H9 (cell line): ENCODE measurements around the gene ICE1. TPM values are rescaled to one million over a fixed set of nuclear protein-coding genes. Genes with fewer than 3 reads are reported as not detected.

ENCODE experiments used
- DNase-seq: peaks from one replicate; pipeline ENCODE4 v3.0.0-alpha.2; 2017
- H2AFZ ChIP-seq: one replicate; pipeline ENCODE4 v1.6.1; 2013; ENCODE audit warnings: mild to moderate bottlenecking, low read length, control low read depth, moderate library complexity
- H2AK5ac ChIP-seq: 2 replicates; pipeline ENCODE4 v1.6.1; 2013; ENCODE audit warnings: low read length, control low read depth, mixed read lengths; ENCODE audit not compliant: insufficient read length
- H2BK120ac ChIP-seq: one replicate; pipeline ENCODE4 v1.6.1; 2013; ENCODE audit warnings: low read depth, mild to moderate bottlenecking, low read length, control low read depth, inconsistent platforms; ENCODE audit not compliant: poor library complexity, severe bottlenecking
- H2BK12ac ChIP-seq: 2 replicates; pipeline ENCODE4 v1.6.1; 2013; ENCODE audit warnings: low read length, control low read depth, mixed read lengths, low read depth; ENCODE audit not compliant: insufficient read length
- H2BK15ac ChIP-seq: 2 replicates; pipeline ENCODE4 v1.6.1; 2013; ENCODE audit warnings: low read depth, low read length, control low read depth
- H2BK20ac ChIP-seq: one replicate; pipeline ENCODE4 v1.6.1; 2013; ENCODE audit warnings: low read depth, mild to moderate bottlenecking, low read length, control low read depth, inconsistent platforms; ENCODE audit not compliant: poor library complexity, severe bottlenecking
- H2BK5ac ChIP-seq: 2 replicates; pipeline ENCODE4 v1.6.1; 2013; ENCODE audit warnings: low read length, control low read depth, mixed read lengths; ENCODE audit not compliant: insufficient read length
- H3K14ac ChIP-seq: 2 replicates; pipeline ENCODE4 v1.6.1; 2013; ENCODE audit warnings: low read length, control low read depth; ENCODE audit not compliant: insufficient read depth
- H3K18ac ChIP-seq: 2 replicates; pipeline ENCODE4 v1.6.1; 2013; ENCODE audit warnings: low read depth, mild to moderate bottlenecking, mixed read lengths, low read length, control low read depth; ENCODE audit not compliant: insufficient read length
- H3K23ac ChIP-seq: 2 replicates; pipeline ENCODE4 v1.6.1; 2013; ENCODE audit warnings: low read length, control low read depth, mixed read lengths, low read depth; ENCODE audit not compliant: insufficient read length
- H3K23me2 ChIP-seq: 2 replicates; pipeline ENCODE4 v1.6.1; 2013; ENCODE audit warnings: low read depth, mild to moderate bottlenecking, mixed read lengths, low read length, control low read depth; ENCODE audit not compliant: insufficient read length, poor library complexity, severe bottlenecking
- H3K27ac ChIP-seq: 2 replicates; pipeline ENCODE4 v1.5.1; 2013; ENCODE audit warnings: low read length, control low read depth, mixed read lengths, low read depth; ENCODE audit not compliant: insufficient read length
- H3K27me3 ChIP-seq: 2 replicates; pipeline ENCODE4 v1.6.1; 2013; ENCODE audit warnings: low read length, control low read depth, inconsistent platforms; ENCODE audit not compliant: insufficient read depth
- H3K4ac ChIP-seq: 2 replicates; pipeline ENCODE4 v1.6.1; 2013; ENCODE audit warnings: low read depth, mild to moderate bottlenecking, control low read depth, inconsistent platforms, low read length, moderate library complexity
- H3K4me1 ChIP-seq: 2 replicates; pipeline ENCODE4 v1.6.1; 2013; ENCODE audit warnings: low read length, control low read depth, inconsistent platforms; ENCODE audit not compliant: insufficient read depth
- H3K4me2 ChIP-seq: 2 replicates; pipeline ENCODE4 v1.6.1; 2013; ENCODE audit warnings: low read length, control low read depth, mixed read lengths; ENCODE audit not compliant: insufficient read length, insufficient read depth
- H3K56ac ChIP-seq: 2 replicates; pipeline ENCODE4 v1.6.1; 2013; ENCODE audit warnings: low read depth, mild to moderate bottlenecking, mixed read lengths, low read length, control low read depth; ENCODE audit not compliant: insufficient read length
- H3K79me1 ChIP-seq: 2 replicates; pipeline ENCODE4 v1.6.1; 2013; ENCODE audit warnings: low read depth, mild to moderate bottlenecking, moderate library complexity, low read length, control low read depth, inconsistent platforms; ENCODE audit not compliant: insufficient read depth, poor library complexity, severe bottlenecking
- H3K79me2 ChIP-seq: 2 replicates; pipeline ENCODE4 v1.6.1; 2013; ENCODE audit warnings: low read length, control low read depth, inconsistent platforms; ENCODE audit not compliant: insufficient read depth
- H3K9ac ChIP-seq: 2 replicates; pipeline ENCODE4 v1.6.1; 2013; ENCODE audit warnings: low read length, control low read depth, mixed read lengths; ENCODE audit not compliant: insufficient read length; ENCODE audit errors: extremely low read depth
- H3K9me3 ChIP-seq: one replicate; pipeline ENCODE4 v1.6.1; 2013; ENCODE audit warnings: low read depth, low read length, inconsistent platforms; ENCODE audit not compliant: control insufficient read depth
- H3T11ph ChIP-seq: one replicate; pipeline ENCODE4 v1.6.1; 2013; ENCODE audit warnings: mild to moderate bottlenecking, low read length, control low read depth, inconsistent platforms
- H4K20me1 ChIP-seq: one replicate; pipeline ENCODE4 v1.6.1; 2013; ENCODE audit not compliant: control insufficient read depth, insufficient read length, insufficient read depth
- H4K5ac ChIP-seq: 2 replicates; pipeline ENCODE4 v1.6.1; 2013; ENCODE audit warnings: low read depth, mild to moderate bottlenecking, mixed read lengths, low read length, control low read depth; ENCODE audit not compliant: insufficient read length
- H4K8ac ChIP-seq: replicated peaks from 2 replicates; pipeline ENCODE4 v1.6.1; 2013; ENCODE audit warnings: low read length, control low read depth, mixed read lengths, low read depth; ENCODE audit not compliant: insufficient read length
- H4K91ac ChIP-seq: 2 replicates; pipeline ENCODE4 v1.6.1; 2013; ENCODE audit warnings: low read depth, mild to moderate bottlenecking, moderate library complexity, mixed read lengths, low read length, control low read depth; ENCODE audit not compliant: insufficient read length
- H3K27ac Mint-ChIP-seq, 3 experiments: 2 replicates in 2 of 3; 3 replicates in 1 of 3; pipeline ENCODE4 v1.8.0; 2020 to 2021; ENCODE audit warnings: mixed read lengths in 3 of 3, mild to moderate bottlenecking in 1 of 3, moderate library complexity in 1 of 3
- H3K27me3 Mint-ChIP-seq: 2 replicates; pipeline ENCODE4 v1.8.0; 2021; ENCODE audit warnings: low read depth, mild to moderate bottlenecking, moderate library complexity, mixed read lengths
- H3K36me3 Mint-ChIP-seq, 3 experiments: 2 replicates in 2 of 3; 3 replicates in 1 of 3; pipeline ENCODE4 v1.8.0; 2020 to 2021; ENCODE audit warnings: low read depth in 3 of 3, mixed read lengths in 3 of 3; ENCODE audit not compliant: insufficient read depth in 1 of 3
- H3K4me1 Mint-ChIP-seq, 2 experiments: 2 replicates each; pipeline ENCODE4 v1.8.0; 2020; ENCODE audit warnings: mixed read lengths in 2 of 2
- H3K4me3 Mint-ChIP-seq, 2 experiments: 2 replicates in 1 of 2; 3 replicates in 1 of 2; pipeline ENCODE4 v1.8.0; 2020 to 2021; ENCODE audit warnings: mild to moderate bottlenecking in 2 of 2, mixed read lengths in 2 of 2, moderate library complexity in 1 of 2
- H3K9me3 Mint-ChIP-seq, 2 experiments: 2 replicates in 1 of 2; 3 replicates in 1 of 2; pipeline ENCODE4 v1.8.0; 2020; ENCODE audit warnings: mild to moderate bottlenecking in 2 of 2, mixed read lengths in 2 of 2, moderate library complexity in 1 of 2
- CTCF ChIP-seq: fragments of 200-600 bp; sonication (generic); conservative IDR thresholded peaks from 3 replicates; pipeline ENCODE4 v1.8.0; 2021; ENCODE audit warnings: antibody characterized with exemption, mild to moderate bottlenecking
- WGBS: extraction: QIAGEN DNeasy Blood & Tissue Kit; methylation state at CpG from one replicate; pipeline ENCODE4 v1.1.7; 2013; ENCODE audit warnings: missing lambda C conversion rate, low lambda C conversion rate, mixed read lengths; ENCODE audit not compliant: insufficient read length; ENCODE audit errors: extremely low coverage; 5-methylcytosine and 5-hydroxymethylcytosine counted together
- total RNA-seq: library from RNA; stranded (reverse); gene quantifications from 2 replicates; pipeline ENCODE4 v1.2.1, GENCODE V29; 2021

ICE1 gene
- total RNA-seq, 1 experiment from 2014 or later = 45.1 TPM

- H4K8ac ChIP-seq = no peak overlapping the region
- no peak overlapping the region for H2AFZ ChIP-seq
- H3K23ac ChIP-seq = no peak overlapping the region
- DNase-seq = no peak
- TF ChIP-seq CTCF = no peak
- no CpG with 5 or more reads among the region's 3 CpGs for WGBS
- no peaks in the 10 kb centered on the region for H3K79me1 ChIP-seq
- no peak overlapping the region for H4K5ac ChIP-seq
- no peaks in the 10 kb centered on the region for H3K9me3 ChIP-seq
- no peak overlapping the region for H3K27ac ChIP-seq
- no peak overlapping the region for H3K4ac ChIP-seq
- no peak overlapping the region for H3K4me3 Mint-ChIP-seq
- peaks cover 1% of the 10 kb centered on the region; the same call in 1 of the 2 replicates for H3K79me2 ChIP-seq
- no peaks in the 10 kb centered on the region for H4K20me1 ChIP-seq
- no peak overlapping the region for H2BK15ac ChIP-seq
- no peak overlapping the region for H3K56ac ChIP-seq
- no peak overlapping the region for H2BK5ac ChIP-seq
- H3K27ac Mint-ChIP-seq = no peak overlapping the region; a peak in 1 of 7 replicates
- no peak overlapping the region for H2AK5ac ChIP-seq
- peaks cover 6% of the 10 kb centered on the region; the same call in 1 of the 2 replicates for H3K4me1 ChIP-seq
- H2BK20ac ChIP-seq = no peak overlapping the region
- peaks cover 0 to 5% (median 0%) of the 10 kb centered on the region in 3 experiments; a peak in 2 of 7 replicates for H3K36me3 Mint-ChIP-seq
- no peak overlapping the region for H4K91ac ChIP-seq
- H3K4me2 ChIP-seq = no peak overlapping the region
- H3T11ph ChIP-seq = no peak overlapping the region
- H3K9me3 Mint-ChIP-seq = peaks cover 0 to 2% of the 10 kb centered on the region in 2 experiments; a peak in 2 of 5 replicates
- H3K27me3 ChIP-seq = no peaks in the 10 kb centered on the region
- no peak overlapping the region for H3K9ac ChIP-seq
- H3K18ac ChIP-seq = no peak overlapping the region
- H3K23me2 ChIP-seq = peaks cover 8% of the 10 kb centered on the region
- H2BK120ac ChIP-seq = no peak overlapping the region
- H3K14ac ChIP-seq = no peak overlapping the region
- no peak overlapping the region for H2BK12ac ChIP-seq
- no peaks in the 10 kb centered on the region; the same call in 1 of the 2 replicates for H3K27me3 Mint-ChIP-seq
- peaks cover 21 to 28% of the 10 kb centered on the region in 2 experiments for H3K4me1 Mint-ChIP-seq
Measured at GRCh38 chr5:5418006-5418405, 4.5 kb upstream of the ICE1 start.
